Measurements from ENCODE around the gene RASL10B.

- TF ChIP-seq CTCF (IDR thresholded peaks at IDR 0.05 in 2 of 3, conservative IDR thresholded peaks at IDR 0.05 in 1 of 3; ENCODE audit: control insufficient read depth in 2 of 3, extremely low read depth in 1 of 3, insufficient read depth in 1 of 3, low read depth in 3 of 3, low read length in 3 of 3) = no peak
- TF ChIP-seq ZBTB33 (IDR thresholded peaks at IDR 0.05) = no peak
These were observed 3.8 kb downstream of the RASL10B start for GRCh38 chr17:35735036-35735805.

Measured in GM12878 (cell line).